Suppressor macrophage treated with lipopolysaccharide for 1 hour (primary cell): Measurements from ENCODE around the gene CPA2.

Source experiments
- DNase-seq, 3 donors: peaks; one replicate each; pipeline ENCODE4 v3.0.0-alpha.2; 2020 to 2022

Gene CPA2

DNA sequence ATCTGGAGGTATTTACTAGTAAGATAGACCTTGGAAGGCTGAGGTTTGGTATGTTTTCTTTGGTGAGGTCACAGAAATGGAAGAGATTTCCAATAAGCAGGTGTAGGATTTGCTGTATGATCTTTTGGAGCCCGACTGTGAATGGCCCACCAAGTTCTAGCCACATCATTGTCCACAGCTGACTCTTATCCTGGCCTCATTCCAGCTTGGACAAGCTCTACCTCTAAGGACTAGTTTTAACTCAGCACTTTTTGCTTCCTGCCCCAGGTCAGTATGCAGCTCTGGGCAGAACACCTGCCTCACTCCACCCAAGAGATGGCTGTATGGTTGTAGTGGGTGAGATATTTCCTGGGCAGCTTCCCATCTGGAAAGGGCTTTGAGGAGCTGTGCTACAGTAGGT, 20.2 kb downstream of the CPA2 start:
- no peak for DNase-seq

DNA sequence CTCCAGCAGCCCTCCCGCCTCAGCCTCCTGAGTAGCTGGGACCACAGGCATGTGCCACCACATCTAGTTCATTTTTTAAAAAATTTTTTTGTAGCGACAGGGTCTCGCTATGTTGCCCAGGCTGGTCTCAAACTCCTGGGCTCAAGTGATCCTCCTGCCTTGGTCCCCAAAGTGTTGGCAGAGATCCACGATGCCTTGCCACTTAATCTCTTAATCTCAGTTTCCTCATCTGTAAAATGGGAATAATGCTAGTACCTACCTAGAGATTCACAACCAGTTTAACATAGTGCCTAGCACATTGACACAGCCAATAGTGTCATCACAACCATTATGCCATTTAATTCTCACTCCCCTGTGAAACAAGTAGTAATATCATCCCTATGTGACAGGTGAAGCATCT, 21.5 kb downstream of the CPA2 start:
- no peak for DNase-seq

DNA sequence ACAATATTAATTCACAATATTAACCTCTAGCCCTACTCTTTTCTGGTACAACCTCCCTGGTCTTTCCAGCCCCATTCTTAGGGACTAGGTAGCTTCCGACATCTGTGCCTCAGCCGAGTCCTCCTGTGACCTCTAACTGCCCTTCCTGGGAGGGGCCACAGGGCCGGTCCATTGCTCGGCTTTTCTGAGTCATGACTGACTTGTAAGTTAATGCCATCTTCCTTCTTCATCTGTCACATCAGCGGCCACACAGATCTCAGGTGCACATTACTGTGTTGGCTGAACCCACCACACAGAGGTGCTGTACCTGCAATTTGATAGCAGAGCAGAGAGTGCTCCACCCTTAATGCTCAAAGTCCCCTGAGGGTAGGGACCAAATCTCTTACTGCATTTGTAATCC, 22.2 kb downstream of the CPA2 start:
- DNase-seq: no peak

- no peak for DNase-seq
Measured at GRCh38 chr7:130289478-130289877, 22.8 kb downstream of the CPA2 start.

- DNase-seq: no peak
Measured at GRCh38 chr7:130290745-130291144, 24.1 kb downstream of the CPA2 start.

DNA sequence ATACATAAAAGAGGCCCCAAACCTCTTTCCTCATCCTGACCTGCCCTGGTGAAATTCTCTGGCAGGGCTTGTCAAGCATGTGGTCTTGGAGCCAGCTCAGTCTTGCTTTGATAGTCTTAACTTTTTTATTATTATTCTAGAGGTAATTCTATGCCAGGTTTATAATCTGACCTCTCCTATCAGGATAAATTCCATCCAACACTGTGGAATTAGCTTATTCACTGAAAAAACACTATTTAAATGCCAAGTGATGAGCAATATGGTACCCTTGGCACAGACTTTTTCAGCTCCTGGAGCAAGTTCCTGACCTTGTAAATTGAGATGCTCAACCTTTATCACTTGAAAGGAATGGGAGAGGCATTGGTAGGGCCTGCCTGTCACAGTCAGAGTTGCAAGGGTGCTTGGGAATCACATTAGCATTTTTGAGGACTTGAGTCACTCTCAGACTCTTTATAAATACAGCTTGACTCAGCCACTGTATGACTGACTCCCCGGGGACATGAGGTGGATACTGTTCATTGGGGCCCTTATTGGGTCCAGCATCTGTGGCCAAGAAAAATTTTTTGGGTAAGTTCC, 26.1 kb downstream of the CPA2 start, which contains the start of gene CPA4:
Gene CPA4, plus strand, starts transcription at position 480 of the 576 bp plus-strand sequence. Its CDS starts 20 bp downstream, at position 500.
- DNase-seq: no peak

DNA sequence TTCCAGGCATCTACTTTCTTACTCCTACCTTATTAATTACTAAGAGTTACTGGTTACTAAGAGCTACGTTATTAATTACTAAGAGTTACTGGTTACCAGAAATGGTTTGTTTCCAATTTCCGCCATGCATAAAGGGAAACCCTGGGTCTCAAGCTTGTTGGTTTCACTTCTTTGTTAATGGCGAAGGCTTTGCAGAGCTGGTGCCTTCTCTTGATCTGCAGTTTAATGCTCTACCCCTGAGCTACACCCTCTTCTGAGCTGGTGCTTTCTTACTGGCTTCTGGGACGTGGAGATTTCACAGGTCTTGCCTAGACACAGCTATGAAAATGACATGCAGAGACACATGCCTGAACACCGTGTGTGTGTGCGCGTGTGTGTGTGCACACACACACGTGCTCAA, 26.9 kb downstream of the CPA2 start:
- DNase-seq: no peak

DNA sequence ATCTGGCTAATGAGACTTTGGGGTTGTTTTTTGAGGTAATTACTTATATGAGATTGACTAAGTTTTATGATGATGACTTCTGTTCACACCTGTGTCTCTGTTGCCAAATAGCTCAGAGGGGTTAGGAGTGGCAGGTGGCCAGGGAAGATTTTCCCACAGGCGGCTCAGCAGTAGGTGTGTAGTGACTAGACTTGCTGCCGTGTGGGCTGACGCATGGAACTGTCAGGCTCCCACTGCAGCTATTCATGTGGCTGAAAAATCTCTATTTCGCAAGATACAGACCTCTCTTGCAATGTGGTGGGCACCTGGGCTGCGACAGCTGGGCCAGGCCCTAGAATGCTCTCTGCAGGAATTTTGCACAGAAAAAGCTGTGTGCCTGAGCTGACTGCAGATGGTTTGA, 27.7 kb downstream of the CPA2 start:
- DNase-seq: no peak

GRCh38 chr7:130296221-130296951, 29.7 kb downstream of the CPA2 start:
- DNase-seq: no peak

DNA sequence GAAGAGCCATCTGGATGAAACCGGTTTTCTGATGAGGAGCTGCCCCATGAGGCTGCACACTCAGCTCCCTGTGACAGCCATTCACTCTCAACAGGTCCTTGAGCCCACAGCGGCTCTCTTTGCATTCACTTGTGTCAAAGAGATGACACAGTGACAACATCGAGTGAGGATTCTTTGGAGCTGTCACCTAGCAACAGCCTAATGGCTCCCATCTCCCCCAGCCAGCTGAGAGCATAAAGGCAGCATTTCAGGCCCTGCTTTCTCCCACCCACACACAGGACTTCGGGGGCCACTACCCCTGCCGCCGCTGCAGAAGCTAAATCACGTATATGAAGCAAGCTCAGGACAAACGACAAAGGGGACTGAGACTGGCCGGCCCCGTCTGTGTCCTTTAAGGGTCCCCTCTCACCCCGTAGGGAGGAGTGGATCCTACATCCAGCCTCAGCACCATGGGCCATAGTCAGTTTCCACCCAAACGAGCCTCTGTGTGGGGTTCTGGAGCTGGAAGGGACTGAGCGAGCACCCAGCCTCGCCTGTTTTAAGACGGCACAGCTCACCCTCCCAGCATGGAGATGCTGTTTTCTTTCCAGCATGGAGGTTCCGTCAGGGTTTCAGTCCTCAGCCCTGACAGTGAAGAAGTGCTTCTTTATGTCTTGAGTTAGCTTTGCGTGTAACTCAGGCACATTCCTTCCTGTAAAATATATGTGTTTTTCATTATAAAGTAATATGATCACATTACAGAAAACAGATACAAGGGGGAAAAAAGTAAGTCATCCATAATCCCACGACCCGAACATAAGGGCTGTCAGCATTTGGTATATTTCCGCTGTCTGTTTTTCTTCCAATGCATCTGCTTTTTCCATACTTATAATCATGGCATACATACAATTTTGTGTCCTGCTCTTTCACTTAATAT, 31.2 kb downstream of the CPA2 start:
- no peak for DNase-seq

- no peak for DNase-seq
Measured at GRCh38 chr7:130298544-130299326, 32.1 kb downstream of the CPA2 start.

DNA sequence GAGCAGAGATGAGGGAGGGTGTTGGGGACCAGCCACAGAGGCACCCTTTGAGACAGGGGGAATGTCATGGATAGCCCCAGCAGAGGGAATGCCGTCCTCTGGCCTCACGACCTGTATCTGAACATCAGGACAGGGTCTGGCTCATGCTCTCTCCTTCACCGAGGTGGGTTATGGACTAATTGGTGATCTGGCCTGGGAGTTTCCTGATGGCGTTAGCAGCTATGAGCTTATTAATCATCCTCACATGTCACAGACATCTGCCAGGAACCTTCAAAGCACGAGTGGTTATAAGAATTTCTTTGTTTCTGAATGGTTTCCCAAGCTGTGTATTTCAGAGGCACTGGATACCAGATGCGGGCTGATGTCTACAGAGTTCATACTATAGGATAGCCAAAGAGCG, 33.2 kb downstream of the CPA2 start:
- DNase-seq: no peak

DNA sequence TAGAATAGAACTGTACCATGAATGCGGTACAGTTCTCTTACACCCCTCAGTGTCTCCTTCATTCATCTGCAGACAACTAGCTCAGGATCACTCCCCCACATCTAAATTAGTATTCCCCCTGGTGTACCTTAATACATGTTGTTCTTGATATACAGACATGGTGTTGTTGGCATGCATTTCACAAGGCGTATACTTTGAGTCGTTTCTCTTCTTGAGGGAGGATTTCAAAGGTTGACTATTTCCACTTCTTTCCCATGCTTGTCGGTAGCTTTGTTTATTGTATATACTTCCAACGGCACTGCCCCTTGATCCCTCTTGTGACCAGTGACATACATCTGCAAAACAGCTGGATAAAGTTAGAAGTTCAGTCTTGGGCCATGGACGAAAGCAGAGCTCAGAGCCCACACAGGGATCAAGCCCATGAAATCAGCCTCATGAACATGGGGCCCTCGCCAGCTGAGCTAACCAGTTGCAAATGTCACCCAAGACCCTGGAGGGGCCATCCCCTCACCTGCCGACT, 34.9 kb downstream of the CPA2 start:
- DNase-seq: no peak

GRCh38 chr7:130302649-130303048, 36.0 kb downstream of the CPA2 start:
- DNase-seq: no peak

GRCh38 chr7:130303127-130303526, 36.5 kb downstream of the CPA2 start:
- no peak for DNase-seq

DNA sequence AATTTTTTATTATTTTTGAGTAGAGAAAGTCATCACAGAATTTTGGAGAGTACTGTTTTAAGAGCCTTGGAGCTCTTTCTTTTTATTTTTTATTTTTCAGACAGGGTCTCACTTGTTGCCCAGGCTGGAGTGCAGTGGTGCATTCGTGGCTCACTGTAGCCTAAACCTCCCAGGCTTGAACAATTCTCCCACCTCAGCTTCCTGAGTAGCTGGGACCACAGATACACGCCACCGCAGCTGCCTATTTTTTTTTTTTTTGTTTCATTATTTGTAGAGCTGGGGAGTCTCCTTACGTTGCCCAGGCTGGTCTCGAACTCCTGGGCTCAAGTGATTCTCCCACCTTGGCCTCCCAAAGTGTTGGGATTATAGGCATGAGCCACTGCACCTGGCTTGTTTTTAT, 36.9 kb downstream of the CPA2 start:
- no peak for DNase-seq

DNA sequence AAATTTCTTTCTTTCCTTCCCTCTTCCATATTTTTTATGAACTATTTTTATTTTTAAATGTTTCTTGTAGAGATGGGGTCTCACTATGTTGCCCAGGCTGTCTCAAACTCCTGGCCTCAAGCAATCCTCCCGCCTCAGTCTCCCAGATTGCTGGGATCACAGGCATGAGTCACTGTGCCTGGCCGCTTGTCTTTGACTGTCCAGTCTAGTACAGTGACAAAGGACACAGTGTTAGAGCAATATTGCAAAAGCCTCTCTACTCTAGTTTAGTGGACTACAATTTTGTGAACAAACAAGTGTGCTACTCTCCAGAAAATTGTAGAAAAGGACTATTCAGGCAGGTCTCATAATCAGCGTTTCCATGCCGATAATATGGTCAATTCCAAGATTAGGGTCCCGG, 37.3 kb downstream of the CPA2 start:
- DNase-seq: no peak

DNA sequence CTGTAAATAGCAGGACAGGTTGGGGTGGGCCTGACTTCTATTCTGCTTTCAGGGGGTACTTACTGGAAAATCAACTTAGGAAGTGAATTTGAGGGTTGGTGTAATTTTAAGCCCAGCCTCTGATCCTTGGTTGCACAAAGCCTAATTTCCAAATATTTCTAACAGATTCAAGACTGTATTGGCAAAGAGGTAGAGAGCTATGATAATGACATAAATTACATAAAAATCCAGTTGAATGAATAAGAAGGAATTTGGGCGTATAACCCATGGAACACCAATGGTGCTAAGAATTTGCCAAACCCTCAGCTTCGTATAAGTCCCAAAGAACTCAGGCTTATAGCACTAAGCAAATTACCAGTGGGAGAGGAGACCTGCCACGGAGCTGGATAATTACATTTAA, 38.2 kb downstream of the CPA2 start:
- DNase-seq: no peak

- DNase-seq: no peak
Measured at GRCh38 chr7:130305433-130306042, 38.9 kb downstream of the CPA2 start.

DNA sequence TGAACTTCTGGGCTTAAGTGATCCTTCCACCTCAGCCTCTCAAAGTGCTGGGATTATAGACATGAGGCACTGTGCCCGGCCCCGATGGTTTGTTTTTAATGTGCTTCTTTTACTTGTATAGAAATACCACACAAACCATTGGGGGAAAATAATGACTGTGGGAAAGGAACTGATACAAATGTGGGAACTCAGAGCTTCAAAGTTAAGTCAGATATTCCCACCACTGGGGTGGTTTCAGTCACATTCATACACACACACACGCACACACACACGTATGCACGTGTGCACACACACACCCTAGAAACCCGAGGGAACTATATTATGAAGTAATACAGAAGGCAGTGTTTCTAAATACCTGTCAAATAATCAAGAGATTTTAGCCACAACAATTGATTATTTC, 43.3 kb downstream of the CPA2 start:
- DNase-seq: no peak

- no peak for DNase-seq
Measured at GRCh38 chr7:130314305-130314704, 47.6 kb downstream of the CPA2 start.

GRCh38 chr7:130319541-130319940, 52.9 kb downstream of the CPA2 start:
- no peak for DNase-seq
